Occipital lobe (tissue), 2 donors: Measurements from ENCODE around the gene KRI1. TPM values are rescaled to one million over a fixed set of nuclear protein-coding genes. Genes with fewer than 3 reads are reported as not detected.
"Not testable (repeated sequence)": the region's sequence is repeated elsewhere in the genome, so short reads cannot be mapped to it uniquely, and the experiment has no call there.

Source experiments
- DNase-seq: peaks from one replicate; lab custom pipeline; 2025; lab: John Stamatoyannopoulos, UW
- total RNA-seq: library from RNA; depleted of rRNA; stranded (reverse); fragments of >200 nt; gene quantifications from one replicate; pipeline ENCODE4 v1.2.3, GENCODE V29; 2014

Gene KRI1
- total RNA-seq, 1 donor from 2014 or later = 4.1 TPM

GRCh38 chr19:10550336-10550735, 15.5 kb downstream of the KRI1 start:
- DNase-seq = no peak

- DNase-seq = no peak
Observed at GRCh38 chr19:10549733-10550132, 16.1 kb downstream of the KRI1 start.

GRCh38 chr19:10548746-10549276, 17.0 kb downstream of the KRI1 start:
- DNase-seq = no peak

- DNase-seq = no peak
Observed at GRCh38 chr19:10546817-10547216, 19.0 kb downstream of the KRI1 start.

DNA sequence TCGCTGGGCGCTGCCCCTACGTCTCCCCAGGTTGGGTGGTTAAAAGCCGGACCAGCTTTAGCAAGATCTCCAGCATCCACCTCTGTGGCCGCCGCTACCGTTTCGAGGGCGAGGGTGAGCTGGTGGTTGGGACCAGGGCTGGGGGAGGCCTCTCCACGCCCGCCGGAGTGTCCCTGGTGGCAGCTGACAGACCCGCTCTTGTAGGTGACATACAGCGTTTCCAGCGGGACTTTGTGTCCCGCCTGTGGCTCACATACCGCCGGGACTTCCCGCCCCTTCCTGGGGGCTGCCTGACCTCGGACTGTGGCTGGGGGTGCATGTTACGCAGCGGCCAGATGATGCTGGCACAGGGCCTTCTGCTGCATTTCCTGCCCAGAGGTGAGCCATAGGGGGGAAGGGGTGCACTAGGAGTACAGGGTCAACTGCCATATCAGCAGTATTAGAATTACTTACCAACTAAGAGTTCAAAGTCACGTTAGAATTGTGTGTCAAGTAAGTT, 21.0 kb downstream of the KRI1 start:
- DNase-seq = no peak

DNA sequence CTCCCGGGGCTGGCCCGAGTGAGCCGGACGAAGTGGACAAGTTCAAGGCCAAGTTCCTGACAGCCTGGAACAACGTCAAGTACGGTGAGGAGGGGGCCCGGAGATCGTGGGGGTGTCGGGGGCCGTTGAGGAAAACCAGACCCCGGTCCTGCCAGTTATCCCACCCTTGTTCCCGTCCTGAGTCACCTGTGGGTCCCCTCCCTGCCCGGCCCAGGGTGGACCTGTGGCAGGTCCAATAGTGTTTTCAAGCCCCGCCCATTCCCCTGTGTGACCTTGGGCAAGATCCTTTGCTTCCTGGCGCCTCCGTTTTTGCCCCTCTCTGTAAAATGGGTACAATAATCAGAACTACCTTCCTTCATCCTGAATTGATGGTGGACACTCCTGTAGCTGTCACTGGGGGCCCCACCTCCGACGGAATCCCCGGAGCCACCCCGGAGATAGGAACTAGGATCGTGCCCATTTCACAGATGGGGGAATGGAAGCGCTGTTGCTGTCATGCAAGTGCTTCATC, 21.5 kb downstream of the KRI1 start:
- no peak for DNase-seq

DNA sequence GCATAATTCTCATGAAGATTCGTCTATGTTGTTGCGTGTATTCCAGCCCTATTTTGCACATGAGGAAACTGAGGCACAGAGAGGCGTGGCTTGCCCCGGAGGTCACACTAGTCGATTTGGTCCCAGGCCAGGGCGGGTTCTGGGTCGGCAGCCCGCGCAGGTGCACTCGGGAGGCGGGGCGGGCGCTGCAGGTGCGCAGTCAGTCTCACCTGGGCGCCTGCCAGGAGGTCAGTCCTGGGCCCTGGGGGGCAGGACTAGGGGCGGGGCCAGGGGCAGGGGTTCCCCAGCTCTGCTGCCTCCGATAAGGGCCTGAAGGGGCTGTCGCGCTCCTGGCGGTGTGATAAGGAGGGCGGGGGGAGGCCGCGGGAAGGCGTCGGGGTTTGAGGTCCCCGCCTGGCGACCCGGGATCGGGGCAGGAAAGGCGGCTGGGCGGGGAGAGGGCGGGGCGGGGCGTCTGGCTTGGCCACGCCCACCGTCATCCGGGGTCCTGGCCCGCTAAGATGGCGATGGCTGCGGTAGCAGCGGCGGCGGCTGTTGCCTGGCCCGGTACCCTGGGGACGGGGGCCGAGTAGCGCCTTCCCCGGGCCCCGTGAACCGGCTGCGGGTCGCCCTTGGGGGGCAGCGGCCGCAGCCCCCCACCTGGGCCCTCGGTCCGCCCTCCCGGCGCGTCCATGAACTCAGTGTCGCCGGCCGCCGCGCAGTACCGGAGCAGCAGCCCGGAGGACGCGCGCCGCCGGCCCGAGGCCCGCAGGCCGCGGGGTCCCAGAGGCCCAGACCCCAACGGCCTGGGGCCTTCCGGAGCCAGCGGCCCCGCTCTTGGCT, 22.2 kb downstream of the KRI1 start, which contains the start of gene ATG4D:
ATG4D (plus strand) TSS at position 485 of the 822 bp plus-strand sequence; CDS start at position 672, 187 bp downstream.
- peak; percentile 63 for DNase-seq

DNA sequence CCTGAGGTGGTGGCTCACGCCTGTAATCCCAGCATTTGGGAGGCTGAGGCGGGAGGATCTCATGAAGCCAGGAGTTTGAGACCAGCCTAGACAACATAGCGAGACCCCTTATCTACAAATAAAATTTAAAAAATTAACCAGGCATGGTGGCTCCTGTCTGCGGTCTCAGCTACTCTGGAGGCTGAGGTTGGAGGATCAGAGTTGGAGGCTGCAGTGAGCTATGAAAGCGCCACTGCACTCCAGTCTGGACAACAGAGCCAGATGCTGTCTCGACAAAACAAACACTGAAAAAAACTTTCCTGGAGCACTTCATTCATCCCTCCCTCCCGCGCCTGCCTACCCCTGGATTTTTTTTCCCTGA, 22.8 kb downstream of the KRI1 start:
- DNase-seq = no peak

- not testable (repeated sequence) for DNase-seq
Observed at GRCh38 chr19:10539016-10539415, 26.8 kb downstream of the KRI1 start.

- DNase-seq = no peak
Observed at GRCh38 chr19:10538204-10538983, 27.4 kb downstream of the KRI1 start.

DNA sequence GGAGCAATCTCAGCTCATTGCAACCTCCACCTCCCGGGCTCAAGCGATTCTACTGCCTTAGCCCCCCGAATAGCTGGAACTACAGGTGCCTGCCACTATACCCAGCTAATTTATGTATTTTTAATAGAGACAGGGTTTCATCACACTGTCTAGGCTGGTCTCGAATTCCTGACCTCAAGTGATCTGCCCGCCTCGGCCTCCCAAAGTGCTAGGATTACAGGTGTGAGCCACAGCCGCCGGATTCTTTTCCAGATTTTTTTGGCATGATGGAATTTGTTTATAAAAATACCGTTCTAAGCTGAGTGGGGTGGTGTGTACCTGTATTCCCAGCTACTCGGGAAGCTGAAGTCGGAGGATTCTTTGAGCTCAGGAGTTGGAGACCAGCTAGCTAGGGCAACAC, 28.1 kb downstream of the KRI1 start:
- DNase-seq = no peak

- no peak for DNase-seq
Observed at GRCh38 chr19:10535613-10536012, 30.2 kb downstream of the KRI1 start.

- DNase-seq = no peak
Observed at GRCh38 chr19:10533646-10534386, 32.0 kb downstream of the KRI1 start.

GRCh38 chr19:10532457-10532856, 33.4 kb downstream of the KRI1 start:
- no peak for DNase-seq

GRCh38 chr19:10526887-10527286, 38.9 kb downstream of the KRI1 start:
- not testable (repeated sequence) for DNase-seq

DNA sequence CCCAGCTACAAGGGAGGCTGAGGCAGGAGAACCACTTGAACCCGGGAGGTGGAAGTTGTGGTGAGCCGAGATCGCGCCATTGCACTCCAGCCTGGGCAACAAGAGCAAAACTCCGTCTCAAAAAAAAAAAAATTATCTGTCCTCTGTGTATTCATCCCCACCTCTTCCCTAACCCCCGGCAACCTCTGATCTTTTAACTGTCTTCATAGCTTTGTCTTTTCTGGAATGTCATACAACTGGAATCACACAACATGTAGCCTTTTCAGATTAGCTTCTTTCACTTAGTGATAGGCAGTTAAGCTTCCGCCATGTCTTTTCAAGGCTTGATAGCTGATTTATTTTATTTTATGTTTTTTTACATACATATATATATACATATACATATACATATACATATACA, 40.2 kb downstream of the KRI1 start:
- no peak for DNase-seq

DNA sequence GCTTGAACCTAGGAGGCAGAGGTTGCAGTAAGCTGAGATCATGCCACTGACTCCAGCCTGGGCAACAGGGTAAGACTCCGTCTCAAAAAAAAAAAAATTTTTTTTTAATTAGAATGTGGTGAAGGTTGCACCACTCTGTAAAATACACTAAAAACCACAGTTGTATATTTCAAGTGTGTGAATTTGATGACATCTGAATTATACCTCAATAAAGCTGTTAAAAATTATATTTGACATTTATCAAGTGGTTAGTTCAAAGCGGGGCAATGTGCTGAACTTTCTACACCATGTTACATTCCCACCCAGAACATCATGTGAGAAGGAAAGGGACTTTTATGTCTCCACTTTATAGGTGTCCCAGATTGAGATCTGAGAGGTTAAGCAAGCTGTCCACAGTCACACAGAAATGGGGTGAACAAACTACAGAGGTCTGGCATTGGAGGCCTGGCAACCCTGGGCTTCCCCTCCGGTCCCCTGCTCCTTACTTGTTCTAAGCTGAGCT, 42.6 kb downstream of the KRI1 start:
- no peak for DNase-seq

DNA sequence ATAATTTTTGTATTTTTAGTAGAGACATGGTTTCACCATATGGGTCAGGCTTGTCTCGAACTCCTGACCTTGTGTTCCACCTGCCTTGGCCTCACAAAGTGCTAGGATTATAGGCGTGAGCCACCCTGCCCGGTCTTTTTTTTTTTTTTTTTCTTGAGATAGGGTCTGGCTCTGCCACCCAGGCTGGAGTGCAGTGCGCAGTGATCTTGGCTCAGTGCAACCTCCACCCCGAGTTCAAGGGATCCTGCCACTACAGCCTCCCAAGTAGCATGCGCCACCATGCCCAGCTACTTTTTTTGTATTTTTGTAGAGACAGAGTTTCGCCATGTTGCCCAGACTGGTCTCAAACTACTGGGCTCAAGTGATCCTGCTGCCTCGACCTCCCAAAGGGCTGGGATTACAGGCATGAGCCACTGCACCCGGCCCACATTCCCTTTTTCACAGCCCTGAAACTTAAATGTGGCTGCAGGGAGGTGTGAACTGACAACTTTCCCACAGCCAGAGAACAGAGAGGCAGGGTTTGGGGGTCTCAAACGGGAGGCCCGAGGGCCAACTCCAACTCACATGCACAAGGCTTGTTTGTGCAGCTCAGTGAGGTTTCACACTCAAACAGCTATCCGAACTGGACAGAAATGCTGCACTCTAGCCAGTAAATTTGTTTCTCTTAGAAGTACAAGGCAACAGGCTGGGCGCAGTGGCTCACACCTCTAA, 44.2 kb downstream of the KRI1 start:
- DNase-seq = no peak

GRCh38 chr19:10520652-10521318, 45.0 kb downstream of the KRI1 start:
- DNase-seq = no peak

- no peak for DNase-seq
Observed at GRCh38 chr19:10519421-10519820, 46.4 kb downstream of the KRI1 start.
